ENCODE data around the gene CPA1.

CPA1 gene

GRCh38 chr7:130379921-130380860, at the start of gene CPA1:
Gene CPA1, plus strand, starts transcription at chr7:130380494. Its CDS starts 27 bp downstream, at chr7:130380521.
- DNase-seq (ENCODE audit: low spot score): no peak

- DNase-seq (ENCODE audit: low spot score): no peak
Measured at GRCh38 chr7:130332259-130333053, 47.8 kb upstream of the CPA1 start.

- DNase-seq (ENCODE audit: low spot score): no peak
Measured at GRCh38 chr7:130333832-130334231, 46.5 kb upstream of the CPA1 start.

- DNase-seq (ENCODE audit: low spot score): no peak
Measured at GRCh38 chr7:130334274-130334673, 46.0 kb upstream of the CPA1 start.

GRCh38 chr7:130337410-130337971, 42.8 kb upstream of the CPA1 start:
- no peak for DNase-seq (ENCODE audit: low spot score)

GRCh38 chr7:130338233-130338632, 42.1 kb upstream of the CPA1 start:
- no peak for DNase-seq (ENCODE audit: low spot score)

GRCh38 chr7:130341882-130342281, 38.4 kb upstream of the CPA1 start:
- no peak for DNase-seq (ENCODE audit: low spot score)

GRCh38 chr7:130342701-130343380, 37.5 kb upstream of the CPA1 start:
- no peak for DNase-seq (ENCODE audit: low spot score)

GRCh38 chr7:130344271-130344866, 35.9 kb upstream of the CPA1 start, which contains the start of gene CPA5:
Gene CPA5, plus strand, starts transcription at chr7:130344816. Its CDS starts 1,670 bp downstream, at chr7:130346486.
- DNase-seq (ENCODE audit: low spot score): no peak

- no peak for DNase-seq (ENCODE audit: low spot score)
Measured at GRCh38 chr7:130345136-130345535, 35.2 kb upstream of the CPA1 start.

- no peak for DNase-seq (ENCODE audit: low spot score)
Measured at GRCh38 chr7:130345725-130346124, 34.6 kb upstream of the CPA1 start.

- DNase-seq (ENCODE audit: low spot score): no peak
Measured at GRCh38 chr7:130346177-130346905, 34.0 kb upstream of the CPA1 start.

GRCh38 chr7:130346941-130347340, 33.4 kb upstream of the CPA1 start:
- DNase-seq (ENCODE audit: low spot score): no peak

GRCh38 chr7:130349911-130350782, 30.1 kb upstream of the CPA1 start:
- no peak for DNase-seq (ENCODE audit: low spot score)

- no peak for DNase-seq (ENCODE audit: low spot score)
Measured at GRCh38 chr7:130350945-130351790, 29.1 kb upstream of the CPA1 start.

GRCh38 chr7:130351791-130352090, 28.6 kb upstream of the CPA1 start:
- DNase-seq (ENCODE audit: low spot score): no peak

GRCh38 chr7:130352194-130353074, 27.9 kb upstream of the CPA1 start:
- no peak for DNase-seq (ENCODE audit: low spot score)

- DNase-seq (ENCODE audit: low spot score): no peak
Measured at GRCh38 chr7:130353196-130353595, 27.1 kb upstream of the CPA1 start.

All from NAMALWA (cell line).